AG04450 (cell line): ENCODE results near the gene KCNH1. TPM values are rescaled to one million over a fixed set of nuclear protein-coding genes. Genes with fewer than 3 reads are reported as not detected.

Source experiments
- CTCF ChIA-PET: fragments of 300-600, 350-600 bp; formaldehyde crosslinking; extraction: SDS; loops from one replicate; lab custom pipeline; 2022; ENCODE audit warnings: antibody characterized with exemption, inconsistent platforms; lab: Charles Lee
- POLR2A ChIA-PET: fragments of 350-600 bp; formaldehyde crosslinking; extraction: SDS; loops from one replicate; lab custom pipeline; 2021; ENCODE audit warnings: antibody characterized with exemption, inconsistent platforms; lab: Yijun Ruan, JAX
- DNase-seq: peaks from one replicate; pipeline ENCODE4 v3.0.0-alpha.2; 2011; ENCODE audit warnings: low read depth, low spot score
- H3K27ac ChIP-seq: one replicate; pipeline ENCODE4 v1.5.1; 2012; ENCODE audit warnings: low read depth, low read length, control low read depth
- H3K27me3 ChIP-seq: one replicate; pipeline ENCODE4 v1.6.0; 2012; ENCODE audit warnings: low read length; ENCODE audit not compliant: control insufficient read depth, insufficient read depth
- H3K4me3 ChIP-seq: 2 replicates; pipeline ENCODE4 v1.5.1; 2011; ENCODE audit warnings: mild to moderate bottlenecking, low read depth, low read length, control low read depth
- H3K9me3 ChIP-seq: 2 replicates; pipeline ENCODE4 v1.5.1; 2012; ENCODE audit warnings: low read length; ENCODE audit not compliant: control insufficient read depth, insufficient read depth
- CTCF ChIP-seq: IDR thresholded peaks from 2 replicates; pipeline ENCODE4 v1.5.1; 2011; ENCODE audit warnings: low read depth, low read length, control low read depth, inconsistent platforms
- polyA plus RNA-seq: library from polyadenylated mRNA; depleted of rRNA; stranded (reverse); fragments of >200 nt; gene quantifications from 2 replicates; pipeline ENCODE4 v1.2.3, GENCODE V29; 2011

Gene KCNH1
- polyA plus RNA-seq, 1 experiment, result 0.31 TPM

GRCh38 chr1:210657806-210658205 is 476.1 kb downstream of the KCNH1 start:
- ChIA-PET POLR2A (no interaction called here), CTCF (no interaction called here)
- Histone ChIP-seq H3K27ac (no peak overlapping the region), H3K9me3 (no peaks in the 10 kb centered on the region), H3K4me3 (no peak overlapping the region), H3K27me3 (no peaks in the 10 kb centered on the region)
- no peak for TF ChIP-seq CTCF
- no peak for DNase-seq

GRCh38 chr1:210655511-210655910 is 478.4 kb downstream of the KCNH1 start:
- no peak for TF ChIP-seq CTCF
- no peak overlapping the region for H3K4me3 ChIP-seq
- no peaks in the 10 kb centered on the region for H3K27me3 ChIP-seq
- DNase-seq, result no peak
- no peaks in the 10 kb centered on the region for H3K9me3 ChIP-seq
- ChIA-PET CTCF (no interaction called here), POLR2A (no interaction called here)
- H3K27ac ChIP-seq, result no peak overlapping the region

GRCh38 chr1:210654176-210654981 is 479.6 kb downstream of the KCNH1 start:
- ChIA-PET CTCF (interaction anchor here (0.5 kb wide), 1 partner anchor 162 kb away, joined by 3 read pairs; no protein-coding TSS in a partner anchor), POLR2A (no interaction called here)
- Histone ChIP-seq H3K4me3 (no peak overlapping the region), H3K9me3 (no peaks in the 10 kb centered on the region), H3K27ac (no peak overlapping the region), H3K27me3 (no peaks in the 10 kb centered on the region)
- no peak for DNase-seq
- TF ChIP-seq CTCF, result no peak

GRCh38 chr1:210653771-210654170 is 480.2 kb downstream of the KCNH1 start:
- Histone ChIP-seq H3K27ac (no peak overlapping the region), H3K9me3 (no peaks in the 10 kb centered on the region), H3K27me3 (no peaks in the 10 kb centered on the region), H3K4me3 (no peak overlapping the region)
- CTCF ChIA-PET, result interaction anchor here (0.5 kb wide), 1 partner anchor 163 kb away, joined by 3 read pairs; no protein-coding TSS in a partner anchor
- DNase-seq, result no peak
- no peak for TF ChIP-seq CTCF
- POLR2A ChIA-PET, result no interaction called here

GRCh38 chr1:210652329-210652954 is 481.5 kb downstream of the KCNH1 start:
- H3K27ac ChIP-seq, result no peak overlapping the region
- DNase-seq, result no peak
- ChIA-PET CTCF (no interaction called here), POLR2A (no interaction called here)
- TF ChIP-seq CTCF, result no peak
- no peaks in the 10 kb centered on the region for H3K27me3 ChIP-seq
- H3K4me3 ChIP-seq, result no peak overlapping the region
- no peaks in the 10 kb centered on the region for H3K9me3 ChIP-seq
